ENCODE results near the gene PTCH2.

Gene PTCH2

GRCh38 chr1:44862829-44863401, 19.9 kb upstream of the PTCH2 start:
- no peak for ATAC-seq
- no peak for TF ChIP-seq ARNTL (CRISPR knock-in tag; IDR thresholded peaks at IDR 0.05; ENCODE audit: borderline replicate concordance, low read depth)

GRCh38 chr1:44860891-44861425, 17.9 kb upstream of the PTCH2 start:
- no peak for ATAC-seq
- TF ChIP-seq CSDC2 (CRISPR knock-in tag; IDR thresholded peaks at IDR 0.05) (no peak), TCF4 (CRISPR knock-in tag; IDR thresholded peaks at IDR 0.05; ENCODE audit: borderline replicate concordance) (no peak), ZNF70 (CRISPR knock-in tag; IDR thresholded peaks at IDR 0.05) (no peak), ZFP30 (CRISPR knock-in tag; IDR thresholded peaks at IDR 0.05) (no peak), ARNTL (CRISPR knock-in tag; IDR thresholded peaks at IDR 0.05; ENCODE audit: borderline replicate concordance, low read depth) (no peak), OSR1 (CRISPR knock-in tag; IDR thresholded peaks at IDR 0.05) (no peak), ZFP3 (CRISPR knock-in tag; IDR thresholded peaks at IDR 0.05) (no peak), ZC3H10 (CRISPR knock-in tag; IDR thresholded peaks at IDR 0.05) (no peak), RARB (CRISPR knock-in tag; IDR thresholded peaks at IDR 0.05) (no peak), ZNF8 (CRISPR knock-in tag; IDR thresholded peaks at IDR 0.05) (no peak), ZNF565 (CRISPR knock-in tag; conservative IDR thresholded peaks at IDR 0.05; ENCODE audit: low read depth) (no peak)

GRCh38 chr1:44860331-44860730, 17.3 kb upstream of the PTCH2 start:
- ATAC-seq, result no peak
- TF ChIP-seq ZC3H10 (CRISPR knock-in tag; IDR thresholded peaks at IDR 0.05) (no peak), TSHZ2 (CRISPR knock-in tag; IDR thresholded peaks at IDR 0.05) (no peak), CSDC2 (CRISPR knock-in tag; IDR thresholded peaks at IDR 0.05) (no peak), OSR1 (CRISPR knock-in tag; IDR thresholded peaks at IDR 0.05) (no peak)

- TF ChIP-seq ZC3H10 (CRISPR knock-in tag; IDR thresholded peaks at IDR 0.05) (no peak), RARB (CRISPR knock-in tag; IDR thresholded peaks at IDR 0.05) (no peak), ZFP30 (CRISPR knock-in tag; IDR thresholded peaks at IDR 0.05) (no peak), TOX (CRISPR knock-in tag; IDR thresholded peaks at IDR 0.05; ENCODE audit: borderline replicate concordance) (no peak), ESRRG (CRISPR knock-in tag; IDR thresholded peaks at IDR 0.05) (no peak), GLIS3 (CRISPR knock-in tag; IDR thresholded peaks at IDR 0.05) (no peak)
- ATAC-seq, result no peak
Observed at GRCh38 chr1:44857446-44857845, 14.4 kb upstream of the PTCH2 start.

GRCh38 chr1:44855742-44856141, 12.7 kb upstream of the PTCH2 start:
- TF ChIP-seq GLIS3 (CRISPR knock-in tag; IDR thresholded peaks at IDR 0.05) (no peak), ZNF70 (CRISPR knock-in tag; IDR thresholded peaks at IDR 0.05) (no peak), CSRNP3 (CRISPR knock-in tag; IDR thresholded peaks at IDR 0.05) (no peak), SNAI2 (CRISPR knock-in tag; IDR thresholded peaks at IDR 0.05) (no peak), RARB (CRISPR knock-in tag; IDR thresholded peaks at IDR 0.05) (no peak), TCF4 (CRISPR knock-in tag; IDR thresholded peaks at IDR 0.05; ENCODE audit: borderline replicate concordance) (no peak), PPARA (CRISPR knock-in tag; IDR thresholded peaks at IDR 0.05; ENCODE audit: borderline replicate concordance) (no peak), POU6F1 (CRISPR knock-in tag; IDR thresholded peaks at IDR 0.05; ENCODE audit: borderline replicate concordance, low read depth) (no peak)
- ATAC-seq, result no peak

- TF ChIP-seq ARNTL (CRISPR knock-in tag; IDR thresholded peaks at IDR 0.05; ENCODE audit: borderline replicate concordance, low read depth) (no peak), GLIS3 (CRISPR knock-in tag; IDR thresholded peaks at IDR 0.05) (no peak), ZC3H10 (CRISPR knock-in tag; IDR thresholded peaks at IDR 0.05) (no peak), ZNF565 (CRISPR knock-in tag; conservative IDR thresholded peaks at IDR 0.05; ENCODE audit: low read depth) (no peak), PPARA (CRISPR knock-in tag; IDR thresholded peaks at IDR 0.05; ENCODE audit: borderline replicate concordance) (no peak), ESRRG (CRISPR knock-in tag; IDR thresholded peaks at IDR 0.05) (no peak), CREB5 (CRISPR knock-in tag; IDR thresholded peaks at IDR 0.05; ENCODE audit: low read depth) (no peak), ZNF8 (CRISPR knock-in tag; IDR thresholded peaks at IDR 0.05) (no peak), BACH2 (CRISPR knock-in tag; IDR thresholded peaks at IDR 0.05; ENCODE audit: borderline replicate concordance) (no peak), TOX (CRISPR knock-in tag; IDR thresholded peaks at IDR 0.05; ENCODE audit: borderline replicate concordance) (no peak), CSRNP3 (CRISPR knock-in tag; IDR thresholded peaks at IDR 0.05) (no peak), SNAI2 (CRISPR knock-in tag; IDR thresholded peaks at IDR 0.05) (no peak), RARB (CRISPR knock-in tag; IDR thresholded peaks at IDR 0.05) (no peak), ZFP3 (CRISPR knock-in tag; IDR thresholded peaks at IDR 0.05) (no peak), ISL1 (CRISPR knock-in tag; IDR thresholded peaks at IDR 0.05) (no peak), CSDC2 (CRISPR knock-in tag; IDR thresholded peaks at IDR 0.05) (no peak)
- ATAC-seq, result no peak
Observed at GRCh38 chr1:44854970-44855369, 11.9 kb upstream of the PTCH2 start.
